ENCODE data around the gene CLASP1.

Gene CLASP1

GRCh38 chr2:121412349-121412748 is 236.9 kb downstream of the CLASP1 start:
- no peaks in the 10 kb centered on the region for H3K4me1 ChIP-seq (ENCODE audit: control extremely low read depth in 1 of 4, control insufficient read depth in 4 of 4, insufficient read depth in 4 of 4, low read length in 3 of 4)
- no peaks in the 10 kb centered on the region for H3K27me3 ChIP-seq (replicated peaks in 2 of 5; ENCODE audit: control insufficient read depth in 4 of 5, insufficient read depth in 5 of 5, low read length in 4 of 5)
- DNase-seq: no peak
- no peaks in the 10 kb centered on the region for H3K9me3 ChIP-seq (ENCODE audit: control extremely low read depth in 1 of 5, control insufficient read depth in 4 of 5, insufficient read depth in 2 of 5, low read depth in 1 of 5, low read length in 4 of 5)
- H3K4me3 ChIP-seq (ENCODE audit: control insufficient read depth in 1 of 7, extremely low read depth in 1 of 7, insufficient read depth in 4 of 7, low read depth in 2 of 7, low read length in 6 of 7): no peak overlapping the region
- H3K27ac ChIP-seq (ENCODE audit: insufficient read depth in 1 of 2, low read depth in 1 of 2, low read length in 2 of 2, poor library complexity in 1 of 2, severe bottlenecking in 2 of 2): no peak overlapping the region
- 100% methylated on average over 1 of the region's 1 CpG for WGBS (ENCODE audit: insufficient coverage)
- ChIA-PET POLR2A (no interaction called here), CTCF (interaction anchor here (3.2 kb wide), 1 partner anchor 10 kb away, joined by 14 read pairs; no protein-coding TSS in a partner anchor)
- H3K36me3 ChIP-seq (ENCODE audit: control insufficient read depth in 4 of 4, insufficient read depth in 4 of 4, low read length in 3 of 4): peaks cover 21 to 55% (median 45%) of the 10 kb centered on the region in 4 experiments

DNA sequence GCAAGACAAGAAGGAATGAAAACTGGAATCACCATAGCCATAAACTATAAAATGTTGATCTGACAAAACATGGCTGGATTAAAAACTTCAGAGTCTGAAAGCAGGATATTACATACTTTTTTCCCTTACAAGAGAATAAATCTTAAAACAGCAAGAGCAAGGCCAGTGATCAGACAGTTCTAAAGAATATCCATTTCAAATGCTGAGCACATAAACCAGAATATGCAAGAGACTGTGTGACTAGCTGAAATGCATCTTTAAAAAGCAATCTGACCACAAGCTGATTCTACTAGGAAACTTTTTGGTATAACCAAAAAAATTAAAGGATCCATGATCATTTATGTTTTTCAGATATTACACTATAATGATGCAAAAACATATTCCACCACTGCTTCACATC is 239.3 kb downstream of the CLASP1 start:
- no peak for DNase-seq
- Histone ChIP-seq H3K9me3 (ENCODE audit: control extremely low read depth in 1 of 5, control insufficient read depth in 4 of 5, insufficient read depth in 2 of 5, low read depth in 1 of 5, low read length in 4 of 5) (no peaks in the 10 kb centered on the region), H3K4me3 (ENCODE audit: control insufficient read depth in 1 of 7, extremely low read depth in 1 of 7, insufficient read depth in 4 of 7, low read depth in 2 of 7, low read length in 6 of 7) (no peak overlapping the region), H3K4me1 (ENCODE audit: control extremely low read depth in 1 of 4, control insufficient read depth in 4 of 4, insufficient read depth in 4 of 4, low read length in 3 of 4) (no peaks in the 10 kb centered on the region), H3K27ac (ENCODE audit: insufficient read depth in 1 of 2, low read depth in 1 of 2, low read length in 2 of 2, poor library complexity in 1 of 2, severe bottlenecking in 2 of 2) (no peak overlapping the region), H3K27me3 (replicated peaks in 2 of 5; ENCODE audit: control insufficient read depth in 4 of 5, insufficient read depth in 5 of 5, low read length in 4 of 5) (no peaks in the 10 kb centered on the region), H3K36me3 (ENCODE audit: control insufficient read depth in 4 of 4, insufficient read depth in 4 of 4, low read length in 3 of 4) (peaks cover 23 to 59% (median 47%) of the 10 kb centered on the region in 4 experiments)
- CTCF ChIA-PET: no interaction called here
- POLR2A ChIA-PET: no interaction called here

GRCh38 chr2:121409388-121409787 is 239.9 kb downstream of the CLASP1 start:
- 90% methylated on average over 2 of the region's 2 CpGs for WGBS (ENCODE audit: insufficient coverage)
- Histone ChIP-seq H3K36me3 (ENCODE audit: control insufficient read depth in 4 of 4, insufficient read depth in 4 of 4, low read length in 3 of 4) (peaks cover 23 to 57% (median 46%) of the 10 kb centered on the region in 4 experiments), H3K4me1 (ENCODE audit: control extremely low read depth in 1 of 4, control insufficient read depth in 4 of 4, insufficient read depth in 4 of 4, low read length in 3 of 4) (no peaks in the 10 kb centered on the region), H3K27me3 (replicated peaks in 2 of 5; ENCODE audit: control insufficient read depth in 4 of 5, insufficient read depth in 5 of 5, low read length in 4 of 5) (no peaks in the 10 kb centered on the region), H3K9me3 (ENCODE audit: control extremely low read depth in 1 of 5, control insufficient read depth in 4 of 5, insufficient read depth in 2 of 5, low read depth in 1 of 5, low read length in 4 of 5) (no peaks in the 10 kb centered on the region), H3K27ac (ENCODE audit: insufficient read depth in 1 of 2, low read depth in 1 of 2, low read length in 2 of 2, poor library complexity in 1 of 2, severe bottlenecking in 2 of 2) (no peak overlapping the region), H3K4me3 (ENCODE audit: control insufficient read depth in 1 of 7, extremely low read depth in 1 of 7, insufficient read depth in 4 of 7, low read depth in 2 of 7, low read length in 6 of 7) (no peak overlapping the region)
- CTCF ChIA-PET: interaction anchor here (0.8 to 1.3 kb wide), 2 partner anchors 11 to 12 kb away, joined by 3 read pairs; no protein-coding TSS in a partner anchor
- POLR2A ChIA-PET: no interaction called here
- no peak for DNase-seq

- no peaks in the 10 kb centered on the region for H3K9me3 ChIP-seq (ENCODE audit: control extremely low read depth in 1 of 5, control insufficient read depth in 4 of 5, insufficient read depth in 2 of 5, low read depth in 1 of 5, low read length in 4 of 5)
- WGBS (ENCODE audit: insufficient coverage): no CpG with 5 or more reads among the region's 3 CpGs
- no peak overlapping the region for H3K4me3 ChIP-seq (ENCODE audit: control insufficient read depth in 1 of 7, extremely low read depth in 1 of 7, insufficient read depth in 4 of 7, low read depth in 2 of 7, low read length in 6 of 7)
- H3K27me3 ChIP-seq (replicated peaks in 2 of 5; ENCODE audit: control insufficient read depth in 4 of 5, insufficient read depth in 5 of 5, low read length in 4 of 5): no peaks in the 10 kb centered on the region
- DNase-seq: no peak
- peaks cover 24 to 55% (median 43%) of the 10 kb centered on the region in 4 experiments for H3K36me3 ChIP-seq (ENCODE audit: control insufficient read depth in 4 of 4, insufficient read depth in 4 of 4, low read length in 3 of 4)
- POLR2A ChIA-PET: no interaction called here
- no peaks in the 10 kb centered on the region for H3K4me1 ChIP-seq (ENCODE audit: control extremely low read depth in 1 of 4, control insufficient read depth in 4 of 4, insufficient read depth in 4 of 4, low read length in 3 of 4)
- CTCF ChIA-PET: interaction anchor here (0.7 to 1.3 kb wide), 3 partner anchors 9 to 21 kb away, joined by 3 to 4 read pairs (median 3); no protein-coding TSS in a partner anchor
- no peak overlapping the region for H3K27ac ChIP-seq (ENCODE audit: insufficient read depth in 1 of 2, low read depth in 1 of 2, low read length in 2 of 2, poor library complexity in 1 of 2, severe bottlenecking in 2 of 2)
These were observed 240.6 kb downstream of the CLASP1 start for GRCh38 chr2:121408641-121409040.

DNA sequence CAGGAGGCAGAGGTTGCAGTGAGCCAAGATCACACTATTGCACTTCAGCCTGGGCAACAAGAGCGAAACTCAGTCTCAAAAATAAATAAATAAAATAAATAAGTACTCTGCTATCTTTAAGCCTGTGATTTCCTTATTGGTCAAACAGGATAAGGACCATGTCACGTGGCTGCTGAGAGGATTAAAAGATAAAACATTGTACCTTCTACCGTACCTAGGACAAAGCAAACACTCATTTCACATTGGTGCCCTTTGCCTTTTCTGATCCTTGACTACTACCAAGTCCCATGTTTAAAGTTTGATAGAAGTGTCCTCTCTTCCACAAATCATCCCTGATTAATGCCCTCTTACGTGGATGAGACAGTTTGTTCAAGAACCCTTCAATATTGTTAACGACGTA is 244.0 kb downstream of the CLASP1 start:
- DNase-seq: no peak
- peaks cover 28 to 71% (median 52%) of the 10 kb centered on the region in 4 experiments for H3K36me3 ChIP-seq (ENCODE audit: control insufficient read depth in 4 of 4, insufficient read depth in 4 of 4, low read length in 3 of 4)
- H3K9me3 ChIP-seq (ENCODE audit: control extremely low read depth in 1 of 5, control insufficient read depth in 4 of 5, insufficient read depth in 2 of 5, low read depth in 1 of 5, low read length in 4 of 5): no peaks in the 10 kb centered on the region
- no peak overlapping the region for H3K4me3 ChIP-seq (ENCODE audit: control insufficient read depth in 1 of 7, extremely low read depth in 1 of 7, insufficient read depth in 4 of 7, low read depth in 2 of 7, low read length in 6 of 7)
- CTCF ChIA-PET: interaction anchor here (1.2 kb wide), 1 partner anchor 14 kb away, joined by 3 read pairs; no protein-coding TSS in a partner anchor
- H3K4me1 ChIP-seq (ENCODE audit: control extremely low read depth in 1 of 4, control insufficient read depth in 4 of 4, insufficient read depth in 4 of 4, low read length in 3 of 4): no peaks in the 10 kb centered on the region
- H3K27me3 ChIP-seq (replicated peaks in 2 of 5; ENCODE audit: control insufficient read depth in 4 of 5, insufficient read depth in 5 of 5, low read length in 4 of 5): no peaks in the 10 kb centered on the region
- 100% methylated on average over 2 of the region's 6 CpGs for WGBS (ENCODE audit: insufficient coverage)
- POLR2A ChIA-PET: no interaction called here
- no peak overlapping the region for H3K27ac ChIP-seq (ENCODE audit: insufficient read depth in 1 of 2, low read depth in 1 of 2, low read length in 2 of 2, poor library complexity in 1 of 2, severe bottlenecking in 2 of 2)

GRCh38 chr2:121400201-121400600 is 249.1 kb downstream of the CLASP1 start:
- H3K9me3 ChIP-seq (ENCODE audit: control extremely low read depth in 1 of 5, control insufficient read depth in 4 of 5, insufficient read depth in 2 of 5, low read depth in 1 of 5, low read length in 4 of 5): no peaks in the 10 kb centered on the region
- DNase-seq: no peak
- H3K4me1 ChIP-seq (ENCODE audit: control extremely low read depth in 1 of 4, control insufficient read depth in 4 of 4, insufficient read depth in 4 of 4, low read length in 3 of 4): no peaks in the 10 kb centered on the region
- no peak overlapping the region for H3K4me3 ChIP-seq (ENCODE audit: control insufficient read depth in 1 of 7, extremely low read depth in 1 of 7, insufficient read depth in 4 of 7, low read depth in 2 of 7, low read length in 6 of 7)
- WGBS (ENCODE audit: insufficient coverage): 100% methylated on average over 3 of the region's 5 CpGs
- ChIA-PET POLR2A (no interaction called here), CTCF (interaction anchor here (0.8 kb wide), 1 partner anchor 8 kb away, joined by 4 read pairs; no protein-coding TSS in a partner anchor)
- H3K36me3 ChIP-seq (ENCODE audit: control insufficient read depth in 4 of 4, insufficient read depth in 4 of 4, low read length in 3 of 4): peaks cover 14 to 60% (median 37%) of the 10 kb centered on the region in 4 experiments
- no peak overlapping the region for H3K27ac ChIP-seq (ENCODE audit: insufficient read depth in 1 of 2, low read depth in 1 of 2, low read length in 2 of 2, poor library complexity in 1 of 2, severe bottlenecking in 2 of 2)
- no peaks in the 10 kb centered on the region for H3K27me3 ChIP-seq (replicated peaks in 2 of 5; ENCODE audit: control insufficient read depth in 4 of 5, insufficient read depth in 5 of 5, low read length in 4 of 5)

GRCh38 chr2:121398853-121399252 is 250.4 kb downstream of the CLASP1 start:
- Histone ChIP-seq H3K4me1 (ENCODE audit: control extremely low read depth in 1 of 4, control insufficient read depth in 4 of 4, insufficient read depth in 4 of 4, low read length in 3 of 4) (no peaks in the 10 kb centered on the region), H3K9me3 (ENCODE audit: control extremely low read depth in 1 of 5, control insufficient read depth in 4 of 5, insufficient read depth in 2 of 5, low read depth in 1 of 5, low read length in 4 of 5) (no peaks in the 10 kb centered on the region), H3K27me3 (replicated peaks in 2 of 5; ENCODE audit: control insufficient read depth in 4 of 5, insufficient read depth in 5 of 5, low read length in 4 of 5) (no peaks in the 10 kb centered on the region), H3K4me3 (ENCODE audit: control insufficient read depth in 1 of 7, extremely low read depth in 1 of 7, insufficient read depth in 4 of 7, low read depth in 2 of 7, low read length in 6 of 7) (no peak overlapping the region), H3K36me3 (ENCODE audit: control insufficient read depth in 4 of 4, insufficient read depth in 4 of 4, low read length in 3 of 4) (peaks cover 15 to 63% (median 39%) of the 10 kb centered on the region in 4 experiments), H3K27ac (ENCODE audit: insufficient read depth in 1 of 2, low read depth in 1 of 2, low read length in 2 of 2, poor library complexity in 1 of 2, severe bottlenecking in 2 of 2) (no peak overlapping the region)
- CTCF ChIA-PET: interaction anchor here (1.0 kb wide), 1 partner anchor 132 kb away, joined by 3 read pairs; the partner anchor contains the start of gene RNU4ATAC
- POLR2A ChIA-PET: no interaction called here
- no peak for DNase-seq
- no CpG with 5 or more reads among the region's 3 CpGs for WGBS (ENCODE audit: insufficient coverage)
